Activated CD4-positive, alpha-beta T cell treated with anti-CD3 and anti-CD28 coated beads for 4 hours (primary cell): ENCODE results near the gene MELTF.

ENCODE experiments used
- DNase-seq, 2 donors: peaks; one replicate each; pipeline ENCODE4 v3.0.0-alpha.2; 2020

The MELTF gene

DNA sequence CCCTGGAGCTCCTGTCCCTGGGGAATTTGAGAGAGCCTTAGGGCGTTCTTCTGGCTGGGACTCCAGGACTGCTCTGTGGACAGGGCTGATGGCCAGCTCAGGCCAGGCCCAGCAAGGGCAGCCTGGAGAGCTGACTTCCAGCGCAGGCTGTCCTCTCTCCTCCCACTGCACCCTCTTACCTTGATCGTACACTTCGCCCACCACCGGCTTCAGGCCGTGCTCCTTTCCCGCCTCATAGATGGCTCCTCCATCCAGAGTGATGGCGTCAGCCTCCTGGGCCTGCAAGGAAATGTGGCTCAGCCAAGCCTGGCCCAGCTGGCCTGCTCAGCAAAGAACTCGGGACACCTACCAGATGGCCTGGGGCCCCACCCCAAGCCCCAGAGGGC is 3.1 kb downstream of the MELTF start:
- DNase-seq = no peak

GRCh38 chr3:197025736-197026480 is 3.7 kb downstream of the MELTF start:
- no peak for DNase-seq

- DNase-seq = no peak
These were observed 4.5 kb downstream of the MELTF start for GRCh38 chr3:197024881-197025735.

GRCh38 chr3:197023998-197024651 is 5.5 kb downstream of the MELTF start:
- no peak for DNase-seq

DNA sequence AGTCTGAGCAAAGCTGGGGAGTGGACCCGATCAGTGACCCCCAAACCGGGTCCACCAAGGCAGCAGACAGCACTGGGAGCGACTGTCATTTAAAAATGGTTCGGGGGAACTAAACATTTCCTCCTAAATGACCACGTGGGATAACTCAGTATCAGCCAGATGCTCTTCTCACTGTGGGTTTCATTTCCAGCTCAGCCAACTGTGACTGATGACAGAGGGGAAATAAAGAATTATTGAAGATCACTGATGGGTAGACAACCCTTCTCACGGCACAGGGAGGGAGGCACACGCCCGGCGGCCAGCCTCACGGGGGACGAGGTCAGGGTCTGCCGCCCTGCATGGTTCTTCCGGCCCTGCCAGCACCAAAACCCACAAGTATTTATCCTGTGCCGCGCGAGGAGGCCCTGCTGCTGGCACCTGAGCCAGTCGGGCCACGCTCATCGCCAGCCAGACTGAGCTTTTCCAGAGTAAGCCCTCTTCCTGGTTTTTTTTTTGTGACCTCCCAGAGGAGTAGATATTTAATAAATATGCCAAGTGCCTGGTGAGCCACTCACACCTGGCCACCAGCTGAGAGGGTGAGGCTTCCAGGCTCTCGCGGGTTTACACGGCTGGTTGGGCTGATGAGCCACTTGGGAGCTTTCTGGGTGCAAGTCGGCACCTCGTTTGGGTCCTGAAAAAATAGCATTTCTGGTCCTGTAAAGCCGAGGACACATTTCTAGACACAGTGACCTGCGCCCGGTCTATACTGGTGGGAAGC is 6.2 kb downstream of the MELTF start:
- DNase-seq = no peak

DNA sequence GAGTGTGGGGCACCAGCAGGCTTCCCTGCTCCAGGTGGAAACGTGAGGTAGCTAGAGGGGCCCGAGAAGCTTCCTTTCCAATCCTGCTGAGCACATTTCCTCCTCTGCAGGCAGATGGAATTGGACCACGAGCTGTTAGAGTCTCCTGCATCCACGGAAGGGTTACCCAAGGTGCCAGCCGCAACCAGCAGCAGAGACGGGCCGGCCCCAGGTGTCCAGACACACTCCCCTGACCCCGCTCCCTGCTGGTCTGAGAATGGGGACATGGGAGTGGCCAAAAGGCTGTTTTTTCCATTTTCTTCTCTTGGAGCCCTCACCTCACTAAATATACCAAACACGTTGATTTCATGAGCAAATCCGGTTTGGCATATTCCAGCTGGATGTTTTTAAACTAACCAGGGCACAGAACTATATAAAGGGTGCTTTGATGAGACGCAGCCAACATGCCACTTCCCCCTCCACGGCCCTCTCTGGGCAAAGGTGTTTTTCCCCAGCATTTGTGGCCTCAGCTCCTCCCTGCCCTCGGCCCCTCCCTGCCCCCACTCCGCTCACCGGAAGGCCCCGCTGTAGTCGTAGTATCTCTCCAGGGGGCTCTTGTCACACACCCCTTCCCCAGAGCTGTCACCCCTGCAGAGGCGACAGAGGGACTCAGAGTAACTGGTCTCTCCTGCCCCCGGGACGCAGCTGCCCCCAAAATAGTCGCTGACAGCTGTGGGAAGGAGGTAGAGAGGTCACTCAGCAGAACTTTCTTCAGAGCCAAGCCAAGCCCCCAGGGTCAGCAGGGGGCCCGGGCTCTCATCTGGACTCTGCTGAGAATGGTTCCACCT is 7.0 kb downstream of the MELTF start:
- DNase-seq = no peak

DNA sequence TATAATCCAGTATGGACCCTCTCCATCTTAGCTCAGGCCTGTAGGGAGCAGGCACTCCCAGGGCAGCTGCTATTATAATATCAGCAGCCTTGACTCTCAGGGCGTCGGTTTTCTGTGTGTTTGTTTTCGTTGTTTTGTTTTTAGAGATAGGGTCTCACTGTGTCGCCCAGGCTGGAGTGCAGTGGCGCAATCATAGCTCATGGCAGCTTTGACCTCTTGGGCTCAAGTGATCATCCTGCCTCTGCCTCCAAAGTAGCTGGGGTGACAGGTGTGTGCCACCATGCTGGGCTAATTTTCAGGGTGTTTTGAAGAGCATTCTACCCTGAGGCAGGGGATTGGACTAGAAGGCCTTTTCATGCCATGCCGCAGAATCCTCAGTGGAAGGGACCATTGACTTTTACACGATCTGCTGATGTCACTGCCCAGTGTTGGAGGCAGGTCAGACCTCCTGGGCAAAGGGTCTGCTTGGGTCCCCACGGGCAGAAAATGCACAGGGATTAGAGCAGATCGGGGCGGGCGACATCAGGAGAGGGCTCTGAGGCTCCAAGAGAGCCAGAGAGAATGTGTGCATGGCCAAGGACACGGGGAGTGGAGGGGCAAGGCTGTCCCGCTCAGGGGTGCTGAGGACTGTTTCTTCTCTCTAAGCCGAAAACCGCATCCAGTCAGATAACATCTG is 7.8 kb downstream of the MELTF start:
- no peak for DNase-seq

- DNase-seq = no peak
These were observed 8.4 kb downstream of the MELTF start for GRCh38 chr3:197021231-197021630.

- DNase-seq = no peak
These were observed 10.1 kb downstream of the MELTF start for GRCh38 chr3:197019535-197019934.

DNA sequence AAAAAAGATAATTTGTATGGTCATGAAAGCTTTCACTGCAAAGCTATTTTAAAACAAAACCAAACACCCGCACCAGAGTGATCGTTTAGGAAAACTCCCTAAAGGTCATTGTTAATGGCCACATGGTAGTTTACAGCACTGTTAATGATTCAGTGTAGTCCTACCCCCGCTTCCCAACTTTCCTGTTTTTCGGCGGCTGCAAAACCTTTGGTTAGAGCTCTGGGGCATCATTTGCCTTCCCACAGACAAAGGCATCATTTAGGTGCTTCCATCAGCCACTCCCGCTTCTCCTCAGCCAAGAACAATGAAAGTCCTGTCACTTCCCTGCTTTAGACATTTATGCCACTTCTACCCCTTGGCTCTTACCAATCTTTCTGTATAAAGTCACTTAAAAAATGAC is 10.6 kb downstream of the MELTF start:
- no peak for DNase-seq

GRCh38 chr3:197017003-197017402 is 12.6 kb downstream of the MELTF start:
- DNase-seq = no peak

DNA sequence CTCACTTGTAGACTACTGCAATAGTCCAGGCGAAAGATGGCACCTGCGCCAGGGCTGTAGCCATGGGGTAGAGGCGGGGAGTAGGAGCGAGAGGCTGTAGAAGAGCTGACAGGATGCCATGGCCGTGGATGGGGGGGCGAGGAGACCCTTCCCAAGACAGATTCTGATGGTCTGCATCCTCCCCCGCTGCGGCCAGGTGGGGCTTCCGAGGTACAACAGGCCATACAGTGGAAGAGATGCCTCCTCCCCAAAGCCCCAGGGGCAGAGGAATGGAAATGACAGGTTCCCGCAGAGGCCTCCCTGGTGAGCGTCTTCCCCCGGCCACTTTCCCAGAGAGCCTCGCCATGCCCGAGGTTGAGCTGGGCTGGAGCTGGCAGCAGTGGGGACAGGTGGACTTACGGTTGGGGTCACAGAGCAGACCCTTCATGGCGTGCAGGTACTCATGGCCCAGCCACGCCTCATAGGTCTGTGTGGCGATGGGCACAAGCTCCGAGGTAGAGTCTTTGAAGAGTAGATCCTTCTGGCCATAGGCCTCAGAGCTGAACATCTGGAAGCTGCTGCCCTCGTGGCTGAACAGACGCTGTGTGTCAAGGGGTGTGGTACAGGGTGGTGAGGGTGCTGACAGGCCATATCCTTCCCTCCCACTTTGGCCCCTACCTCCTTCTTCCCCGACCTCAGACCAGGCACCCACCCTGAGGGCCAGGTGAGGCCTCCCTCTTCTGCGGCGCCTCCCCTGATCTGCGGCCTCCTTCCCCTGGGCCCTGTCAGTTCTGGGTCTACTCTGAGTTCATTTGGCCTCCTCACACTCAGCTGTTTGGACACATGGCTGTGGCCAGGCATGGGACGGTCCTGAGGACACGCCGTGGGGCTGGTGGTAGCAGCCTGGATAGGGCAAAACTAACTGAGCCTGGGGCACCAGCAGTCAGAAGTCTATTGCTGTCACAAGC is 13.6 kb downstream of the MELTF start:
- no peak for DNase-seq

DNA sequence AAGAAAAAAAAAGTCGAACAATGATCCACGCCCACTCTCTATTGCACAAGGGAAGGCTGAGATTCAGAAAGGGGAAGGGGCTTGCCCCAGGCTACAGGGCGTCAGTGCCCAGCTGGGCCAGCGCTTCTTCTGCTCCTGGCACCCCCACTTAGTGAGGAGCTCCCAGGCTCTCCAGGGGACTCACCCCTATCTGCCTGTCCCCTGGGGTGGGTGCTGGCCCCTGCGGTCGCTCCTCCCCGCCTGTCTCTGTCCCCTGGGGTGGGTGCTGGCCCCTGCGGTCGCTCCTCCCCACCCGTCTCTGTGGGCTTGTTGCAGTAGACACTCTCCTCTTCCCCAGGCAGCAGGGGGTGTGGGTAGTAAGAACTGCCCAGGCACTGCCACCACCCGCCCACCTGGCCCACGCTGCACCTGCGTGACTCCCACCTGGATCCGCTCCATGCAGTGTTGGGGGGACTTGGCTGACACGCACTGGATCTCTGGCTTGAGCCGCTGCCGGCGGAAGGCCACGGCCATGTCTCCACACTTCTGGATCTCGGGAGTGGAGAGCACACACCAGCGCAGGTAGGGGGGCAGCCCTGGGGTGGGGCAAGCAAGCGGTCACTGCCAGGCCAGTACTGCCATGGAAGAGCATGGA is 14.6 kb downstream of the MELTF start:
- no peak for DNase-seq

- no peak for DNase-seq
These were observed 15.6 kb downstream of the MELTF start for GRCh38 chr3:197014024-197014423.

- no peak for DNase-seq
These were observed 17.1 kb downstream of the MELTF start for GRCh38 chr3:197012540-197012883.

- no peak for DNase-seq
These were observed 17.7 kb downstream of the MELTF start for GRCh38 chr3:197011780-197012539.

- DNase-seq = no peak
These were observed 18.9 kb downstream of the MELTF start for GRCh38 chr3:197010556-197011351.

DNA sequence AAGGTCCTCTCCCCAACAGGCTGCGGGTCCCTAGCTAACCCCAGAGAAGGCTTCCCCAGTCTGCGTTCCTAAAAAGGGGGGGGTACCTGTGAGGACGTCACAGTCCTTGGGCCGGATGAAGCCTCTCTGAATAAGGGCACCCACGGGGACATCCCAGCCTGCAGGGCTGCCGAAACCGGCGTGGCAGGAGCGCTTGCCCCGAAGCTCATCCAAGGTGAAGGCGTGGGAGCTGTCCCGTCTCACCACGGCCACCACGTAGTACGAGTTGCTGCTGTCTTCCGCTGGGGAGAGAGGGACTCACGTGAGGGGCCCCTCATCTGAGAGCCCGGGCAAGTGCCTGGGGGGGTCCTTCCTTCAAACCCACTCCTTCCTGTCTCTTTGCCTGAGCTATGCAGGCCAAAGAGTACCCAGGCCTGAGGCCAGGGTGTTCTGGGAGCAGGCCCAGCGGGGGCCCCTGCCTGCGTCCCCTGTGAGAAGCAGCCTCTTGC is 20.0 kb downstream of the MELTF start:
- DNase-seq = no peak
